Ascending aorta (tissue), 2 donors: ENCODE measurements around the gene MUC6. TPM values are rescaled to one million over a fixed set of nuclear protein-coding genes. Genes with fewer than 3 reads are reported as not detected.

Source experiments
- DNase-seq, 2 donors: peaks; one replicate each; pipeline ENCODE4 v3.0.0-alpha.2; 2019; ENCODE audit warnings: low spot score in 2 of 2
- H3K27ac ChIP-seq, 2 donors: fragments of 200-600 bp; sonication (generic); one replicate each; pipeline ENCODE4 v1.5.1; 2016 to 2017; ENCODE audit warnings: mild to moderate bottlenecking in 1 of 2
- H3K27me3 ChIP-seq: fragments of 200-600 bp; sonication (generic); one replicate; pipeline ENCODE4 v1.5.1; 2017
- H3K36me3 ChIP-seq, 2 donors: fragments of 200-600 bp; sonication (generic); one replicate each; pipeline ENCODE4 v1.5.1; 2016
- H3K4me1 ChIP-seq, 2 donors: fragments of 200-600 bp; sonication (generic); one replicate each; pipeline ENCODE4 v1.5.1; 2016 to 2017; ENCODE audit warnings: mild to moderate bottlenecking in 1 of 2
- H3K4me3 ChIP-seq, 2 donors: fragments of 200-600 bp; sonication (generic); one replicate each; pipeline ENCODE4 v1.5.1; 2016 to 2017; ENCODE audit warnings: mild to moderate bottlenecking in 1 of 2
- H3K9me3 ChIP-seq, 2 donors: fragments of 200-600 bp; sonication (generic); one replicate each; pipeline ENCODE4 v1.5.1; 2016
- intact Hi-C: fragments of 100-400 bp; cut with DNase I; formaldehyde crosslinking; loops from one replicate; pipeline ENCODE4 v1.15.1; 2023
- total RNA-seq: library from RNA; depleted of rRNA; stranded (reverse); fragments of >200 nt; gene quantifications from one replicate; pipeline ENCODE4 v1.1.0, GENCODE V29; 2016
- TF ChIP-seq, protein P1 (sequence below), 3 experiments: fragments of 200-600 bp in 2 of 3; fragments of 450-650 bp in 1 of 3; sonication (generic) in 2 of 3; IDR thresholded peaks; one replicate each; pipeline ENCODE4 v1.5.1; 2016 to 2019; ENCODE audit warnings: antibody characterized with exemption in 3 of 3, mild to moderate bottlenecking in 1 of 3, moderate library complexity in 1 of 3

Gene MUC6
- total RNA-seq, 1 donor from 2014 or later, result not detected

DNA sequence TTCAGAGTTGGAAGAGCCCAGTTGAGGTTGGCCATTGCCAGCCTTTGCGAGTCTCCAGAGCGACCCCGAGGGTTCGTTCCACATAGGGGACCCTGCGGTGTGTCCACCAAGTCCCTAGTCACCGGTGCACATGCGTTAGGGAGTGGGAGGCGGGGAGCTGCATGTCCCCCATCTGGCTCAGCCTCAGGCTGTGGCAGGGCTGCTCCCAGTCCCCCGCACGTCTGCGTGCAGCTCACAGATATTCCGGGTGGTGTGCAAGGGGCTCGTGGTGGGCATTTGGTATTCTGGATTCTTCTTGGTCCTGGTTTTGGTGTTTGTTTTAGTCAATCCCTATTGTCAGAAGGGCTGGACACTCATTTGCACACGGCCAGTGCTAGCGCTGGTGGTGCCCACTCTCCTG is 48.8 kb downstream of the MUC6 start:
- no peak overlapping the region for H3K27ac ChIP-seq
- no peaks in the 10 kb centered on the region for H3K27me3 ChIP-seq
- no peaks in the 10 kb centered on the region for H3K9me3 ChIP-seq
- DNase-seq, result no peak
- peaks cover 62 to 83% of the 10 kb centered on the region in 2 donors for H3K36me3 ChIP-seq
- intact Hi-C loops, result no loop called here
- TF ChIP-seq, protein P1, sequence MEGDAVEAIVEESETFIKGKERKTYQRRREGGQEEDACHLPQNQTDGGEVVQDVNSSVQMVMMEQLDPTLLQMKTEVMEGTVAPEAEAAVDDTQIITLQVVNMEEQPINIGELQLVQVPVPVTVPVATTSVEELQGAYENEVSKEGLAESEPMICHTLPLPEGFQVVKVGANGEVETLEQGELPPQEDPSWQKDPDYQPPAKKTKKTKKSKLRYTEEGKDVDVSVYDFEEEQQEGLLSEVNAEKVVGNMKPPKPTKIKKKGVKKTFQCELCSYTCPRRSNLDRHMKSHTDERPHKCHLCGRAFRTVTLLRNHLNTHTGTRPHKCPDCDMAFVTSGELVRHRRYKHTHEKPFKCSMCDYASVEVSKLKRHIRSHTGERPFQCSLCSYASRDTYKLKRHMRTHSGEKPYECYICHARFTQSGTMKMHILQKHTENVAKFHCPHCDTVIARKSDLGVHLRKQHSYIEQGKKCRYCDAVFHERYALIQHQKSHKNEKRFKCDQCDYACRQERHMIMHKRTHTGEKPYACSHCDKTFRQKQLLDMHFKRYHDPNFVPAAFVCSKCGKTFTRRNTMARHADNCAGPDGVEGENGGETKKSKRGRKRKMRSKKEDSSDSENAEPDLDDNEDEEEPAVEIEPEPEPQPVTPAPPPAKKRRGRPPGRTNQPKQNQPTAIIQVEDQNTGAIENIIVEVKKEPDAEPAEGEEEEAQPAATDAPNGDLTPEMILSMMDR (IDR thresholded peaks at IDR 0.05), result no peak
- no peaks in the 10 kb centered on the region for H3K4me1 ChIP-seq
- no peak overlapping the region for H3K4me3 ChIP-seq

DNA sequence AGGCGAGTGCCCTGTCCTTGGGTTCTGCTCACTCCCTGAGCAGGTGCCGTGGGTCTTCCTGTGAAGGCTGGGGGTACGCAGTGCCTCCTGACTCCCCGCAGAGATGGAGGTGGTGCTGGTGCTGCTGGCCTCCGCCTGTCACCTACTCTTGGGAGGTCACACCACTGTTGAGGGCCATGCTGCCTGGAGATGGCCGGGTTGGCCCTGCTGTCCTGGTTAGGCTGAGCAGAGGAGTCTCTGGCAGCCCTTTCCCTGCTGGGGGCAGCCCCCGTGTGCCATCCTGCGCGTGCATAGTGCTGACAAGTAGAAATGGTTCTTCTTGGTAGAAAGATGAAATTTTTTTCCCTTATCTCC is 49.6 kb downstream of the MUC6 start:
- no peak for DNase-seq
- H3K9me3 ChIP-seq, result no peaks in the 10 kb centered on the region
- intact Hi-C loops, result no loop called here
- H3K27me3 ChIP-seq, result no peaks in the 10 kb centered on the region
- TF ChIP-seq, protein P1 (IDR thresholded peaks at IDR 0.05), result no peak
- no peak overlapping the region for H3K4me3 ChIP-seq
- H3K36me3 ChIP-seq, result peaks cover 54 to 83% of the 10 kb centered on the region in 2 donors
- no peak overlapping the region for H3K27ac ChIP-seq
- no peaks in the 10 kb centered on the region for H3K4me1 ChIP-seq

DNA sequence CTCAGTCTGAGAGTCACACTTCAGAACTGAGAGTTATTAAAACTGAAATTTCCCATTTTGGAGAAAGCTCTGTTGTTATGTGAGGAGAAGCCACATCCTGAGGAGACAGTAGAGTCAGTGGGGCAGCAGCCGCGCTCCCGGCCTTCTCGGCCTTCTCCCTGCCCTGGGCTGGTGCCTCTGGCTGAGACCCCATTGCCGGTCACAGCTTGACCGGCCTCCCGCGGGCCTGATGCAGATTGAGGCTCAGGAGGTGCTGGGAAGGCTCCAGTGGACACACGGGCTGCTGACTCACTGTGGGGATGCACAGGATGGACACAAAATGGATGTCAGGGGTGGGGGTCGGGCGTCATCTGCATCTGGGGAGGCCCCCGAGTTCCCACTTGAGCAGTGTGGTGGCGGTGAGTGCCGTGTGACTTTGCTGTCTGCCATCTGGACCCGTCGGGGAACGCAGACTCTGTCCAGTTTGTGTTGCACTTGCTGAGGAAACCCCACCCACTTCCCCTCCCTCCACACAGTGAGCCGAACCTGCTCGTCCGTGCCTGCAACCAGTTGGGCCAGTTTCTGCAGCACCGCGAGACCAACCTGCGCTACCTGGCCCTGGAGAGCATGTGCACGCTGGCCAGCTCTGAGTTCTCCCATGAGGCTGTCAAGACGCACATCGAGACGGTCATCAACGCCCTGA is 50.1 kb downstream of the MUC6 start:
- H3K27ac ChIP-seq, result no peak overlapping the region
- intact Hi-C loops, result no loop called here
- H3K36me3 ChIP-seq, result peaks cover 59 to 85% of the 10 kb centered on the region in 2 donors
- no peak overlapping the region for H3K4me3 ChIP-seq
- no peaks in the 10 kb centered on the region for H3K4me1 ChIP-seq
- no peaks in the 10 kb centered on the region for H3K27me3 ChIP-seq
- TF ChIP-seq, protein P1 (IDR thresholded peaks at IDR 0.05), result no peak
- DNase-seq, result no peak
- H3K9me3 ChIP-seq, result no peaks in the 10 kb centered on the region

DNA sequence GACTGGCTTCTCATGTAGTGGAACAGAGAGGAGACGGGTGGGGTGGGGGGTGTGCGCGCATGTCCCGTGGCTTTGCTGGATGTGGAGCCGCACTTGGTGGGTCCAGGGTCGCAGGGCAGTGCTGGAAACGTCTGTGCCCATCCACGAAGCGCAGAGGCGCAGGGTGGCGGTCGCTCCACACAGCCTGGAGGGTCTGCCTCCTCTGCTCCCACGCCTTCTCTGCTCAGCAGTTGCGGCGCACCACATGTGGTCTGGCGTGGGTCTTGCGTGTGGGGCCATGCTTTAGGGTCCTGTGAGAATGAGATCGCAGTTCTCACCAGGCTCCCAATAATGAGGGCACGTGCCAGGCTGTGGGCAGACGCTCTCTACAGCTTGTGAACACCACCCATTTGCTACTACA is 50.7 kb downstream of the MUC6 start:
- no peaks in the 10 kb centered on the region for H3K27me3 ChIP-seq
- H3K4me1 ChIP-seq, result peaks cover 0 to 1% of the 10 kb centered on the region in 2 donors
- no peaks in the 10 kb centered on the region for H3K9me3 ChIP-seq
- H3K36me3 ChIP-seq, result peaks cover 63 to 81% of the 10 kb centered on the region in 2 donors
- H3K27ac ChIP-seq, result no peak overlapping the region
- intact Hi-C loops, result no loop called here
- H3K4me3 ChIP-seq, result no peak overlapping the region
- DNase-seq, result no peak
- TF ChIP-seq, protein P1 (IDR thresholded peaks at IDR 0.05), result no peak

DNA sequence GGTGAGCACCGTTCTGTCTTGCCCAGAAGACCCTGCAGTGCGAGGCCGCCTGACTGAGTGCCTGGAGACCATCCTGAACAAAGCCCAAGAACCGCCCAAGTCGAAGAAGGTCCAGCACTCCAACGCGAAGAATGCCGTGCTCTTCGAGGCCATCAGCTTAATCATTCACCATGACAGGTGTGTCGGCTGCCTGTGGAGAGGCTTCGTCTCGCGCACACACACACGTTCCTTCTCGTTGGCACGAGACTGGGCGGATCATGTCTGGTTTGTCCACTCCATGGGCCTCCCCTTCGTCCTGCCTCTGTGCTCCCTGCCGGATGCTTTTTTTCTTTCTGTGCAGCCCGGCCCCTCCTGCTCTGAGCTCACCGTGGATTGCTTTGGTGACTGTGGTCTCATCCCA is 51.1 kb downstream of the MUC6 start:
- Histone ChIP-seq H3K4me3 (no peak overlapping the region), H3K27me3 (no peaks in the 10 kb centered on the region), H3K9me3 (no peaks in the 10 kb centered on the region), H3K4me1 (peaks cover 0 to 5% of the 10 kb centered on the region in 2 donors), H3K36me3 (peaks cover 63 to 81% of the 10 kb centered on the region in 2 donors), H3K27ac (no peak overlapping the region)
- DNase-seq, result no peak
- TF ChIP-seq, protein P1 (IDR thresholded peaks at IDR 0.05), result no peak
- intact Hi-C loops, result no loop called here

DNA sequence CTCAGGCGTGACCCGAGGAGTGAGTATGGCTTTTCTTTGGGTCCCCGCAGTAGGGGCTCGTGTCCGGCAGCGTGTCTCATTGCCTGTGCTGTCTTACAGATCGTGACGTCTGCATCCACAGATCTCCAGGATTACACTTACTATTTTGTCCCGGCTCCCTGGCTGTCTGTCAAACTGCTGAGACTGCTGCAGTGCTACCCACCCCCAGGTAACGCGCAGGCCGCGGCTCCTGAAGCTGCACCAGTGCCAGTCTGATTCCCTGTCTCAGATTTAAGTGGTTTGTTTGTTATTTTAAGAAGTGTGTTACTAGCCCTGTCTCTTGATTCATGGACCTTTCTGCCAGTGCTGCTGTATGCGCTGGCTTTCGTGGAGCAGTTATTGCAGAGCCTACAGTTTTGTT is 52.0 kb downstream of the MUC6 start:
- H3K4me3 ChIP-seq, result no peak overlapping the region
- H3K4me1 ChIP-seq, result peaks cover 0 to 5% of the 10 kb centered on the region in 2 donors
- no peaks in the 10 kb centered on the region for H3K27me3 ChIP-seq
- no peak for DNase-seq
- TF ChIP-seq, protein P1 (IDR thresholded peaks at IDR 0.05), result no peak
- intact Hi-C loops, result no loop called here
- H3K9me3 ChIP-seq, result no peaks in the 10 kb centered on the region
- H3K36me3 ChIP-seq, result peaks cover 58 to 76% of the 10 kb centered on the region in 2 donors
- H3K27ac ChIP-seq, result no peak overlapping the region
